HT-29 (cell line): ENCODE data around the gene CYB5RL. TPM values are rescaled to one million over a fixed set of nuclear protein-coding genes. Genes with fewer than 3 reads are reported as not detected.
"Not testable (repeated sequence)": the region's sequence is repeated elsewhere in the genome, so short reads cannot be mapped to it uniquely, and the experiment has no call there.

Source experiments
- DNase-seq: peaks from one replicate; pipeline ENCODE4 v3.0.0-alpha.2; 2015; ENCODE audit warnings: low spot score
- total RNA-seq: library from RNA; depleted of rRNA; stranded (reverse); fragments of >200 nt; shearing (Covaris generic); gene quantifications from 2 replicates; pipeline ENCODE4 v1.2.3, GENCODE V29; 2014; rRNA removed

The CYB5RL gene, protein sequence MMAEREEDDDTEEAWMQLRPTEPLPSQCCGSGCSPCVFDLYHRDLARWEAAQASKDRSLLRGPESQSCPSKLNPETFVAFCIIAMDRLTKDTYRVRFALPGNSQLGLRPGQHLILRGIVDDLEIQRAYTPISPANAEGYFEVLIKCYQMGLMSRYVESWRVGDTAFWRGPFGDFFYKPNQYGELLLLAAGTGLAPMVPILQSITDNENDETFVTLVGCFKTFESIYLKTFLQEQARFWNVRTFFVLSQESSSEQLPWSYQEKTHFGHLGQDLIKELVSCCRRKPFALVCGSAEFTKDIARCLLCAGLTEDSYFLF
- total RNA-seq = 5.3 and 6.1 TPM in 2 replicates

DNA sequence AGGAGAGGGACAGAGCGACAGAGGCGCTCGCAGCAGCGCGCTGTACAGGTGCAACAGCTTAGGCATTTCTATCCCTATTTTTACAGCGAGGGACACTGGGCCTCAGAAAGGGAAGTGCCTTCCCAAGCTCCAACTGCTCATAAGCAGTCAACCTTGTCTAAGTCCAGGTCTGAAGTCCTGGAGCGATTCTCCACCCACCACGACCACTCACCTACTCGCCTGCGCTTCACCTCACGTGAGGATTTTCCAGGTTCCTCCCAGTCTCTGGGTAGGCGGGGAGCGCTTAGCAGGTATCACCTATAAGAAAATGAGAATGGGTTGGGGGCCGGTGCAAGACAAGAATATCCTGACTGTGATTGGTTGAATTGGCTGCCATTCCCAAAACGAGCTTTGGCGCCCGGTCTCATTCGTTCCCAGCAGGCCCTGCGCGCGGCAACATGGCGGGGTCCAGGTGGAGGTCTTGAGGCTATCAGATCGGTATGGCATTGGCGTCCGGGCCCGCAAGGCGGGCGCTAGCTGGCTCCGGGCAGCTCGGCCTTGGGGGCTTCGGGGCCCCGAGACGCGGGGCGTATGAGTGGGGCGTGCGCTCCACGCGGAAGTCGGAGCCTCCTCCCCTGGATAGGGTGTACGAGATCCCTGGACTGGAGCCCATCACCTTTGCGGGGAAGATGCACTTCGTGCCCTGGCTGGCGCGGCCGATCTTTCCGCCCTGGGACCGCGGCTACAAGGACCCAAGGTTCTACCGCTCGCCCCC, at the start of gene CYB5RL, which contains the start of gene MRPL37:
CYB5RL (minus strand) TSS at position 266 of the 754 bp plus-strand sequence. CDS start 4,414 bp downstream, outside the sequence.
MRPL37 (plus strand) TSS at position 403 of the 754 bp plus-strand sequence; CDS start at position 480, 77 bp downstream.
- peak; percentile 96 for DNase-seq

DNA sequence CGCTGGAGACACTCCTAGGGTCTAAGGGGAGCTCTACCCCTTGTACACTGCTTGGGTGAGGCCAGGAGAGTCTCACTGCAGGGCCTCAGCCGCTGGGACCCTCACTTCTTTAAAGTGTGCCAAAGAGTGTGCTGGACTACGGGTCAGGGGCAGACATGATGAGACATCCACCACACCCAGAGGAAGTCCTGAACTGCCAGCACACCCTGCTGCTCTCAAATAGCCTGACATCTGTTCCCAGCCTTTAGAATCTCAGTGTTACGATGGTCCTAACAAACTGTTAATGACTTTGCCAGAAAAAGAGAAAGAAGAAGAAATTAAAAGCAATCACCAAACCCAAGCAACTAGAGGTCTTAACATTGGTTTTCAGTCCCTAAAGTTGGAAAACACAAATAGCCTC, 49.1 kb upstream of the CYB5RL start:
- DNase-seq = no peak

DNA sequence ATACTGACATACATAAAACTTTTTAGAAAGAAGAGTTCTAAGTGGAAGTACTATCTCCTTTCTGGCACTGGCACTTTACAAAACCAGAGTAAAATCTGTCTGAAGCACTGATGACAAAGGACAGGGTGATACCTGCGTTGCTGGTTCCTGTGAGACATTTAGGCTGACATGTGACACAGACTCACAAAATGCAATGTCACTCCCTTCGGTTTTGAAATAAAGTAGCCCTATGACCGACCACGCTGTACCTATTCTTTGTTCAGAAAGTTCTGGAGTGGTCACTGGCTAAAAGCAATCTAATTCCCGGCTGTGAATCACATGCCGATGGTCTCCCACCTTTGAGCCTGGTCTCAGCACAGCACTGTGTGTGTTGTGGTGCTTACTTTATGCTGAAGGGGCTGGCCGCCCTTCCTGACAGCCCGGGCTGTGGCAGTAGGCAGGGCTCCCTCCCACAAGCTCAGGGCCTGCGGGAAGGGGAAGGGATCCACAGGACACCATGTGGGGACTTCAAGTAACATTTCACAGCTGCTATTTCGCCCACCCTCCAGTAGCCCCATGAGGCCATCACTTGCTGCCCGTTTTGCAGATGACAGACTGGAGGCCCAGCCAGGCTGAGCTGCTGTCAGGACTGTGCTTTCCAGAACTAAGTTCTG, 48.2 kb upstream of the CYB5RL start:
- no peak for DNase-seq

DNA sequence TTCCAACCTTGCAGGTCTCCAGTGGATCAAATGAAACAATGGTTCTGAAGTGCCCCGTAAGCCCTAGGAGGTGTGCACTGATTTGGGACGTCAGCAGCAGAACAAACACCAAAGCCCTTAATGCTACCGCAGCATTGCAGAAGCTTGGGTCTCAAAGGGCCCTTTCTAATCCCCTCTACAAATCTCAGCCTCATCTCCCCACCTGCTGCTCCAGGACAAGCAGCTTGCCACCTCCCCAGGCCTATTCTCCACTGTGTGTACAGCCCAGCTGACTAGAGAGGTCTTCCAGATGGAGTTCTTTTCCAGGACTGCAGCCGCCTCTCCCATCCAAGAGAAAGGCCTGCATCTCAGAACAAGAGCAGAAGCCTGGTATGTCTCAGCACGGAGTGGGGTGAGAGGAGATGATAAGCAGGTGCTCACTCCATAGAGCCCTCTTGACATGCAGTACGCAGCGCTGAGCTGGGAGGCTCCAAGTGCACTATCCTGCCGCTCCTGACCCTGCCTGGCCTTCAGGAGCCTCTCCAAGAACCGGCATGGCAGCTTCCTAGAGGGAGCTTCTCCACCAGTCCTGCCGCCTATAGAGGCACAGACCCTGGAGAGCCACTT, 46.4 kb upstream of the CYB5RL start:
- no peak for DNase-seq

DNA sequence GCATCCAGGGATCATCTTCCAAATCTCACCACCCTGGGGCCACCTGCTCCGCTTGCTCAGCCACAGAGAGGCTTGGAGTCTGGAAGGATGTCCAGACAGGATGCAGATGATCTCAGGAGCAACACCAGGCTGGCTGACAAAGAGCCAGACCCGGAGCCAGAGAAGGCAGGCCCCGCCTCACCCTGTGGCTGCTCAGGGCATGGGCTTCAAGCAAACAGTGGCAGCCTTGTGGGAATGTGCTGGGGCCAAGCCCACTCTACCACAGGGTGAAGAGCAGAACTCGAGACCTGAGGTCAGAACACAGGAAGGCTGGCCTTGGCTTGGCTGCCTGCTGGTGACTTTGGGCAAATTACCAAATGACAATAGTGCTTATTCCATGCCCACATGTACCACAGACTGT, 45.7 kb upstream of the CYB5RL start:
- DNase-seq = no peak

DNA sequence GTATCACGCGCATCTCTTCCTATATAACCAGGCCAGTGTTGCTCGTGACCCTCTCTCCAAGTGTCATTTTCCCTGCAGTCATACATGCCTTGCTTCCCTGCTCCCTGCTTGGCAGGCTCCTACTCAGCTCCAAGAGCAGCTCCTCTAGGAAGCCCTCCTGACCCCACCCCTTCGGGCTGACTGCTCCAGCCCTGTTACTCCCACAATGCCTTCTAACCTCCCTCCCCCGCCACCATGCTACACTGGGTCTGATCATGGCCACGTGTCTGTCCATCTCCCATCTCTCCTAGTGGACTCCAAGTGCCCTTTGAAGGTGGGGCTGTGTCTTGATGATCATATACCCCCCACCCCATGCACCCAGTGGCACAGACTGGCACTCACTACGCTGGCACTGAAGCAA, 44.8 kb upstream of the CYB5RL start:
- DNase-seq = no peak

DNA sequence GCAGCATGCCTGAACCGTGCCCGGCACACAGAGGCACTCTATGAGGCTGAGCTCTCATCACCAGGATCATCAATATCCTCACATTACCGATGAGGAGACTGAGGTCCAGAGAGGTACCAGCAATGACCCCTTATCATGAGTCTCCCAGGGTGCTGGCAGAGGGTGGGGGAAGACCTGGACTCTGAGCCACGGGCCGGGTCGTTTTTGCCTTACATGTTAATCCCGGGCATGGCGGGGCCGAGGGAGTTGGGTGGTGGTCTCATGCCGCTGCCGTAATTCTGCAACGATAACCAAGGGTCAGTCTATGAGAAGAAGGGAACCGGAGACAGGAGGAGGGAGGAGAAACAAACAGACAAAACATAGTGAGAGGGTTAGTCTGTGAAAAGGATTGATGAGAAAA, 43.2 kb upstream of the CYB5RL start:
- no peak for DNase-seq

DNA sequence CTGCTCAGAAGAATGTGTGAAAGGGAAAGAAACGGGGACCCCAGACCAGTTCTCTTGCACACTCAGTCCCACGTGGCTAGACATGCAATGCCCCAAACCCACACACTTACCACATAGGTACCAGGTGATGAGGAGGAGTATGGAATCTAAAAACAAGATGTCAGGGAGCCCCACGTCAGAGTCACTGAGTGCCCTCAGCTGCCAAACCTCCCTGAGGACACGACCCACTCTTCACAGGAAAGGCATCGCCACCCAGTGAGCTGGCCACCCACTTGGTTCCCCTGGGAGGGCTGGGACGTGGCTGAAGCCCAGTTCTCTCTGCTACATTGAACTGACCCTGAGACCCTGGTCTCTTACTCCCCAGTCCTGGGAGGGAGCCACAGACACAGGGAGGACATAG, 41.5 kb upstream of the CYB5RL start:
- DNase-seq = no peak

DNA sequence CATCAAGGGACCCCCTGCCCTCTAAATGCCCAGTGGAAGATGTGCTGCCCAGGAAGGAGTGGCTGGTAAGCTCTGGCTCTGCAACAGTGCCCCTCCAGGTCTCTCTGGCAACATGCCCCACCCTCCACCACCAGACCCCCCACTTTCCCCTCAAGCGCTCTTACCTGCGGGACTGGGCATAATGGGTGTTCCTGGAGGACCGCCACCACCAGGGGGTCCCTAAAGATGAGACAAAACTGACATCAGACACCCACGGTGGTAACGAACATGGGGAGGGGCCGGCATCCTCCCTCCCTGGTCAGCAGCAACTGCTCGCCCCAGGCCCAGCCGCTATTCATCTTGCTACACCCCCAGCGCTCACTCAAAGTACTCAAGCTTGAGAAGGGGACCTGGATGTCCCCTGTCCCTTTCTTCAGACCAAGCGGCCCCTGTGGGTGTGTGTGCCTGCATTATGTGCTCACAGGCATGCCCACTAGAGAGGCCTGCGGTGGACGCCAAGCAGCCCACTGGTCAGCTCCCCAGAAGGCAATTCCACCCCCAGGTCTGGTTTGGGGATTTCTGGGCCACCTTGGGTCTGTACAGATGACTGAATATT, 41.0 kb upstream of the CYB5RL start:
- DNase-seq = no peak

DNA sequence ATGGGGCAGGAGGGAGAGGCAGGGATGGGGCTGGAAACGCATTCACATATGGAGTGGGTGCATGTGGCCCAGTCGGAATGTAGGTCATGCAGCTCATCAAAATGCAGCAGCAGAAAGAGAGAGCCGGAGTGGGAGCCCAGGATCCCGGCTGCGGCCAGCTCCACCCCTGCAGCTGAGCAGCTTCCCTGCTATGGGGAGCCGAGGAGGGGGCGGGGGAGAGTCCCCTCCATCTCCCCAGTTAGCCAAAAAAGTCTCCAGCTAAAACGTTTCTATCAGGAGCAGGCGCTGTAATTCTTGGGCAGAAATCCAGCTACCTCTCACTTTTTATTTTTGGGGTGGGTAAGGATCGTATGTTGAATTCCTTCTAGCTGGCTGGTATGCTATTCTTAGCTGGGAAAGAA, 39.8 kb upstream of the CYB5RL start:
- DNase-seq = no peak

DNA sequence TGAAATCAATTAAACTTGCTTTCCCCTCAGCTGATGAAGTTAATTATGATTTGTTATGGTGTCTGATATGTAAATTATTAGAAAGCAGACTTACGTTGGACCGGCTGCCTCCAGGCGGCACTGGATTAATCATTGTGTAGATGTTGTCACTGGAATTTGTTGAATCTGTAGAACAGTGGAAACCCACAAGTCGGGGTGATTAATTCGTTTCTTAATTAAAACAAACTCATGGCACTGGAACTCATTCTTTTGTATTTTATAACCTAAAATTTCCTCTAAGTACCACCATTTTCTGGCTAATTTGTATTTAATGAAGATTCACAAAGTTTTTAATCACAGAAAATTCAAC, 39.2 kb upstream of the CYB5RL start:
- DNase-seq = no peak

DNA sequence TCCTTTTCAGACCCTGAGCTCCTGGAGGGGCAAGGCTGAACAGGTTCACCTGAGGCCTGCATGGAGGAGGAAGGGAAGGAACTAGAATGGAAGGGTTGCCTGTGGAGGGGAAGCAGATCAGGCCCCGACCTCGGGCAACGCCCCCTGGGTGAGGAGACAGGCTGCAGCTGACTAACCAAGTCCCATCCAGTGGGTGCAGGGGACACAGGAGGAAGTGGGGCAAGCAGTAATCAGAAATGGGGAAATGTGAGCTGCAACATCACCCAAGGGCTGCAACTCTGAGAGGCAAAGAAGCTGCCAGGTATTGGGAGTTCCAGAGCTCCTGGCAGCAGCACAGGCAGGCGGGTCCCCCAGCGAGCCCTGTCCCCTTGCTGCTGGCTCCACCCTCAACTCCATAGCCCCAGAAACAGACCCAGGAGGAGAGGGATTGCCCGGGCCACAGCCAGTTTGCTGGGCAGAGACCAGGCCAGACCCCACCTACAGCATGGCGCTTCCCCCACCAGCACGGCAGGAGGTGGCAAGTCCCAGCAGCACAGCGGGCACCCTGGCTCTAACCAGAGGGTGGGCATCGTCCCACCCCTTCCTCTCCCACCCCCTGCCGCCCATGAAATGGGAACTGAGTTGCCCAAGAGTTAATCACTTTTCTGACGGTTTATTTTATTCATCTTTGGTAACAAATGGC, 38.7 kb upstream of the CYB5RL start:
- DNase-seq = no peak

DNA sequence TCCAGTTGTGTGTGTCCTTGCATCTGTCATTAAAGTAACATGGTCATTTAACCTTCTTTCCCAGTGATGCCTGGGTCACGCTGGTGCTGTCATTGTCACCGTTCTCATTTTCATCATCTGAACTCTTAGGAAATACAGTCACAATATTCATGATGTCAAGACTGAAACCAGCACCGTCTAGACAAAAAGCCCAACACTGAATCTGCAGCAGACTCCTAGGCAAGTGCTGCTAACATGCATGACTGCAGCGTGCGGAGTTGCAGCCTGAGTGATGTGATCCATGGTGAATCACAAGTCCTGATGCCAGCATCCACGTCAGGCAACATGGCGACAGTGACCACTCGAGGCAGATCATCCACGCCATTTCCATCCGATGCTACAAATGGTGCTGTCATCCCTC, 37.8 kb upstream of the CYB5RL start:
- no peak for DNase-seq

DNA sequence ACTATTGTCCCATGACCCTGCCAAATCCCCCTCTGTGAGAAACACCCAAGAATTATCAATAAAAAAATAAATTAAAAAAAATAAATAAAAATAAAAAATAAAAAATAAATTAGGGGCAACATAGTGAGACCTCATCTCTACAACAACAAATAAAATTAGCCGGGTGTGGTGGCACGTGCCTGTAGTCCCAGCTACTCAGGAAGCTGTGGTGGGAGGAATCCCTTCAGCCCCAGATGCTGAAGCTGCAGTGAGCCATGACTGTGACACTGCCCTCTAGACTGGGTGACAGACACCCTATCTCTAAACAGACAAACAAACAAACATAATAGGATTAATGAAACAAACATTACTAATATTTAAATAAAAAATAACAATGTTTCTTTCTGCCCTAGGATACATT, 34.5 kb upstream of the CYB5RL start:
- DNase-seq = no peak

DNA sequence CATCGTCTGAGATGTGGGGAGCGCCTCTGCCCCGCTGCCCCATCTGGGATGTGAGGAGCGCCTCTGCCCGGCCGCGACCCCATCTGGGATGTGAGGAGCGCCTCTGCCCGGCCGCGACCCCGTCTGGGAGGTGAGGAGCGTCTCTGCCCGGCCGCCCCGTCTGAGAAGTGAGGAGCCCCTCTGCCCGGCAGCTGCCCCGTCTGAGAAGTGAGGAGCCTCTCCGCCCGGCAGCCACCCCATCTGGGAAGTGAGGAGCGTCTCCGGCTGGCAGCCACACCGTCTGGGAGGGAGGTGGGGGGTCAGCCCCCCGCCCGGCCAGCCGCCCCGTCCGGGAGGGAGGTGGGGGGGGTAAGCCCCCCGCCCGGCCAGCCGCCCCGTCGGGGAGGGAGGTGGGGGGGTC, 33.4 kb upstream of the CYB5RL start:
- DNase-seq = not testable (repeated sequence)

DNA sequence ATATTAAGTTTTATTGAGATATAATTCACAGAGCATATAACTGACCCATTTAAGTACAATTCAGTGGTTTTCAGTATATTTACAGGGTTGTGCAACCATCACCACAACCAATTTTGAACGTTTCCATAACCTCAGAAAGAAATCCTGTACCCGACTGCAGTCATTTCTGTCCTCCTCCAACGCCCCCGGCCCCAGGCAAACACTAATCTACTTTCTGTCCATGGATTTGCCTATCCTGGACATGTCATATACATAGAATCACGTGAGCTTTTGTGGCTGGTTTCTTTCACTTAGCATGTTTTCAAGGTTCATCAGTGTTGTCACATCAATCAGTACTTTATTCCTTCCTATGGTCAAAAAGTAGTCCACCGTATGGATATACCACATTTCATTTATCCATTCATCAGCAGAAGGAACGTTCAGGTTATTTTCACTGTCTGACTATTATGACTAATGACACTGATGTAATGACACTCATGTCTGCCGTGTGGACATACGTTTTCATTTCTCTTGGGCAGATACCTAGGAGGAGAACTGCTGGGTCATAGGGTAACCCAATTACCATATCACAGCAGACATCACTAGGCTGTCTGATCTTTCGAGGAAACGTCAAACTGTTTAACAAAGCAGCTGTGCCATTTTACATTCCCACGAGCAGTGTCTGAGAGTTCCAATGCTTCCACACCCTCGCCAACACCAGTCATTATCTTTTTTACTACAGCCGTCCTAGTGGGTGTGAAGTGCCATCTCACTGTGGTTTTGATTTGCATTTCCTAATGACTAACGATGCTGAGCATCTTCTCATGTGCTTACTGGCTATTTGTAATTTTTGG, 30.9 kb upstream of the CYB5RL start:
- no peak for DNase-seq

DNA sequence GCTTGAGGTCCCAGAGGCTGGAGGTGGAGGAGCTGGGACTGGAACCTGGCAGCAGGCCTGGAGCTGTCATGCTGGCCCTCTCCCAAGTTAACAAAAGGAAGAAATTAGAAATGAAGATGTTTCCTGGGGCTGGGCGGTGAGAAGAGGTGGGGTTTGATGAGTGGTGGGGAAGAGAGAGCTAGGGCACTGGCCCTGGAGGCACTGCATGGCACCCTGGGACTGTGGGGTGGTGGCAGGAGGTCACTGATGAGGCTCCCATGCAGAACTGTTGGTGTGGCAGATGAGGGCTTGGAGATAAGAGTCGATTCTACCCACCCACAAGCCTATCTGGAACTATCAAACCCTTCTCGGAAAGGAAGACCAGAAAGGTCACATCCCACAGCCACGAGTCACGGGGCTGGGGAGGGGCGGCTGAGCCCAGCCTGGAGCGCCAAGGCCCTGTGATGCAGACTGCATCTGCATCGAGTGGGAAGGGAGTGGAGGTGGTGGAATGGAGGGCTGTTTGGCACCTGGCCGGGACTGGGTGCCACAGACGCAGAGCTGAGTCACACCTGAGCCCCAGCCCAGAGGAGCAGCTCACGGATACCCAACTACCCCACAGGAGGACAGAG, 29.6 kb upstream of the CYB5RL start:
- DNase-seq = no peak

DNA sequence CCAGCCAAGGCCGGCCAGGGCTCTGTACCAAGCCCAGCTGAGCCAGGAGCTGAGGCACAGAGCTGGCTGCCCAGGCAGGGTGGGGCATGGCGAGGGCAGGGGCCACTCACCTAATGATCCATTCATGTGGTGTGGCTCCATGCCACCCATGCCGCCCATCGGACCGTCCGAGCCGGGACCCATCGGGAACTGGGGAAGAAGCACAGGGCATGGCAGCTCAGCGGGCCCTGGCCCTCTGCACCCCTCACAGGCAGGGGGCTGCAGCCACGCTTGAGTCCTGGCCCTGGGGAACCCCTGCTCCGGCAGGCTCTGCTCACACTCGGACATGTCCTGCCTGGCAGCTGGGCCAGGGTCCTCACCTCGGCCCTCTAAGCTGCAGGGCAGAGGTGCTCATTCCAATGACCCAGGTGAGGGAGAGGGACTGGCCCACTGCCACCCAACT, 28.8 kb upstream of the CYB5RL start:
- no peak for DNase-seq

DNA sequence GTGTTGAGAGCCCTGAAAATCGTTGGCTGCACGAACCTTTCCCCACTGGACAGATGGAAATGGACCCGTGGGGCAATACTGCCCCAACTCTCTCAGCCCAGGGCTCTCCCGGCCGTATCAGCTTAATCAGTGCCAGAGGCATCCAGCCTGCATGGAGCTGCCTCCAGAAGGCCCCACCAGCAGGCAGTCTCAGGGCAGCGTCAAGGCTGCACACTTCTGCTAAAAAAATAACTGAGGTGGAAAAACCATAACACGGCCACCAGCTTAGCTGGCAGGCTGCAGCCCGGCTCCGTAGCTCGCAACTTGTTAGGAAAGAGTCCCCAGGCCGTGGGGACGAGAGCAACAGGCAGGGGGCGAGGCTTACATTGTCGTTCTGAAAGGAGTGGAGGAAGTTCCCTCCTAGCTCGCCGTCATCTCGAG, 28.1 kb upstream of the CYB5RL start:
- no peak for DNase-seq
